C4-2B (cell line): ENCODE results near the gene ARHGAP8.

Source experiments
- H3K27ac ChIP-seq: fragments of 450-650 bp; 2 replicates; pipeline ENCODE4 v1.5.1; 2017
- ZFX ChIP-seq: fragments of 450-650 bp; IDR thresholded peaks from 2 replicates; pipeline ENCODE4 v1.6.1; 2017
- TF ChIP-seq, protein P1 (sequence below): fragments of 450-650 bp; conservative IDR thresholded peaks from 2 replicates; pipeline ENCODE4 v1.5.1; 2017; ENCODE audit warnings: mild to moderate bottlenecking

ARHGAP8 gene

DNA sequence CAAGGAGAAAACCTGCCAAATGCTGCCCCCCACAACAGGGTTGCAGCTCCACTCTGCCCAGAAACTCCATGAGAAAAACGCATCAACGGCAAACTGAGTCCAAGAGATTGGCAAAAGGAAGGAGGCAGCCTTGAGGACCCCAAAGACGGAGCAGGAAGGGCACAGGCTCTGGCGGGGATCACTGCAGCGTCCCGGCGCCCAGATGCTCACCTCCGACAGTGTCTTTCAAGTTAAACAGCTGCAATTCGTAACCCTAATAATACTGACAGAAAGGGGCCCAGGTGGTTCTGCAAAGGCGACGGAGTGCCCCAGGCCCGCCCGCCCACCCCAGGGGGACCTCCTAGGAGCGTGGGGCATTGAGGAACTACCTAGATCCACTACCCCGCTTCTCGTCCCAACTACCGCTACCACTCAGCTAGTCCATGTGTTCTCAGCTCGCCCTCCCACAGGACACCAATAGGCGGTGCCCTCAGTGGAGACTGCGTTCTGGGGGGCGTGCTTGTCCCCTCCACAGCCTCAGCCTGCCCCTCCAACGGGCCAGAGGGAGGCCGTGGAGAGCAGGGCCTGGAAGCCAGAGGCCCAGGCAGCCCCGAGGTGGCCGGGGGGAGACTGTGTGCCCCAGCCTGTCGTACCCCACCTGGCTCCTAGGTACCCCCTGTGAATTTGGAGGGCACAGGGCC is 130.0 kb downstream of the ARHGAP8 start:
- H3K27ac ChIP-seq: peak overlapping the region; percentile 47
- TF ChIP-seq, protein P1, sequence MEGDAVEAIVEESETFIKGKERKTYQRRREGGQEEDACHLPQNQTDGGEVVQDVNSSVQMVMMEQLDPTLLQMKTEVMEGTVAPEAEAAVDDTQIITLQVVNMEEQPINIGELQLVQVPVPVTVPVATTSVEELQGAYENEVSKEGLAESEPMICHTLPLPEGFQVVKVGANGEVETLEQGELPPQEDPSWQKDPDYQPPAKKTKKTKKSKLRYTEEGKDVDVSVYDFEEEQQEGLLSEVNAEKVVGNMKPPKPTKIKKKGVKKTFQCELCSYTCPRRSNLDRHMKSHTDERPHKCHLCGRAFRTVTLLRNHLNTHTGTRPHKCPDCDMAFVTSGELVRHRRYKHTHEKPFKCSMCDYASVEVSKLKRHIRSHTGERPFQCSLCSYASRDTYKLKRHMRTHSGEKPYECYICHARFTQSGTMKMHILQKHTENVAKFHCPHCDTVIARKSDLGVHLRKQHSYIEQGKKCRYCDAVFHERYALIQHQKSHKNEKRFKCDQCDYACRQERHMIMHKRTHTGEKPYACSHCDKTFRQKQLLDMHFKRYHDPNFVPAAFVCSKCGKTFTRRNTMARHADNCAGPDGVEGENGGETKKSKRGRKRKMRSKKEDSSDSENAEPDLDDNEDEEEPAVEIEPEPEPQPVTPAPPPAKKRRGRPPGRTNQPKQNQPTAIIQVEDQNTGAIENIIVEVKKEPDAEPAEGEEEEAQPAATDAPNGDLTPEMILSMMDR: no peak
- TF ChIP-seq ZFX: no peak

DNA sequence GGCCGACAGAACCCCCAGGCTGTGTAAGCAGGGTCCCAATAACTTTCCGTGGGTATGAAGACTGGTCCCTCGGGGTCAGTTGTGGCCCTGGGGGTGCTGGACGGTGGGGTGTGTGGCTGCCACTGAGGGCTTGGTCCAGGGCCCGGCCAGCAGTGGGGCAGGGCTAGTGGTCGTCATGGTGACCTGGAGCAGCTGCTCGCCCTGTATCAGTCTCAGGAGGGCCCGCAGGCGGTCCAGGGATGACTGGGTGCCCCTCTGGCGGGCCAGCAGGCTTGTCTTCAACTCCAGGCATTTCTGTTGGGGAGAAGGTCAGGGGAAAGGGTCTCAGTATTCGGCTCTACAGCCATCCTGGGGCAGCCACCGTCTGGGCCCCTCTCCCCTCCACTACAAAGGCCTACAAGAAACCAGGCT is 130.6 kb downstream of the ARHGAP8 start:
- TF ChIP-seq, protein P1: no peak
- TF ChIP-seq ZFX: no peak
- H3K27ac ChIP-seq: peak overlapping the region; percentile 47

DNA sequence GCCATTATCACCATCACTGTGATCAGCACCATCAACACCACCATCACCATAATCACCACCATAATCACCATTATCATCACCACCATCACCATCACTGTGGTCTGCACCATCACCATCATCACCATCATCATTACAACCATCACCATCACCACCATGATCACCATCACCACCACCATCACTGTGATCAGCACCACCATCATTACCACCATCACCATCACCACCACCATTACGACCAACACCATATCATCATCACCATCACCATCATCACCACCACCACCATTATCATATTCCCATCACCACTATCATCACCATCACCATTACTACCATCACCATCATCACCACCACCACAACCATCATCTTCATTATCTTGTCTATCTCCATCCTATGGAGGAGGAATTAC is 132.2 kb downstream of the ARHGAP8 start:
- no peak overlapping the region for H3K27ac ChIP-seq
- TF ChIP-seq ZFX: no peak
- TF ChIP-seq, protein P1: no peak

DNA sequence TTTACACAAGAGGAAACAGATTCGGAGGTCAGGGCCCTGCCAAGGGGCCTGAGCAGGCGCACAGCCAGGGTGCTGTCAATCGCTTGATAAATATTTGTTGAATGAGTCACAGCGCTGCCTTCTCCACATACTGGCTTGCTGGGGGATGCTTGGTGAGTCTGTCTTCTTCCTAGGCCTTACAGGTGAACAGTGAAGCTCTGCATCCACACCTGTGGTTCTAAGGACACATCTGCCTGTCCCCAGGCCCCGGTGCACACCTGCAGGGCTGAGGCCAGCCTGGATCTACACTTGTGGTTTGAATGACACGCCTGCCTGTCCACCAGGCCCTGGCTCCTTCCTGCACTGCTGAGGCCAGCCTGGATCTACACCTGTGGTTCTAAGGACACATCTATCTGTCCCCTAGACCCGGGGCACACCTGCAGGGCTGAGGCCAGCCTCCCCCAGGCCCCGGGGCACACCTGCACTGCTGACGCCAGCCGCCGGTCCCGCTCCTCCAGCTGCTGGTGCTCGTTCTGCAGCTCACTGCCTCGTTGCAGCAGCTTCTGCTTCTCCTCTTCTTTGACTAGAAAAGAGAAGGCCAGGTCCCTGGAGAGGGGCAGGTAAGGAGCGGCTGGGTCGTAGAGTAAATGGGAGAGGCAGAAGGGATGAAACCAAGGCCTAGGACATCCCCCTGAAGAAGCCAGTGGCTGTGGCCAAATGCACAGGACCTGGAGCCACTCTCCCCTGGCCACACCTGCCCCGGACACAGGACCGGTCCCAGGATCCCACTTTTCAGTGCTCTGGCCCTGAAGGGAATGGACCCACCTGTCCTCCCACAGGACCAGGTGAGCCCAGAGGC is 132.8 kb downstream of the ARHGAP8 start:
- H3K27ac ChIP-seq: no peak overlapping the region
- no peak for TF ChIP-seq ZFX

GRCh38 chr22:44885806-44886360 is 133.5 kb downstream of the ARHGAP8 start:
- no peak overlapping the region for H3K27ac ChIP-seq
- TF ChIP-seq, protein P1: no peak
- no peak for TF ChIP-seq ZFX

DNA sequence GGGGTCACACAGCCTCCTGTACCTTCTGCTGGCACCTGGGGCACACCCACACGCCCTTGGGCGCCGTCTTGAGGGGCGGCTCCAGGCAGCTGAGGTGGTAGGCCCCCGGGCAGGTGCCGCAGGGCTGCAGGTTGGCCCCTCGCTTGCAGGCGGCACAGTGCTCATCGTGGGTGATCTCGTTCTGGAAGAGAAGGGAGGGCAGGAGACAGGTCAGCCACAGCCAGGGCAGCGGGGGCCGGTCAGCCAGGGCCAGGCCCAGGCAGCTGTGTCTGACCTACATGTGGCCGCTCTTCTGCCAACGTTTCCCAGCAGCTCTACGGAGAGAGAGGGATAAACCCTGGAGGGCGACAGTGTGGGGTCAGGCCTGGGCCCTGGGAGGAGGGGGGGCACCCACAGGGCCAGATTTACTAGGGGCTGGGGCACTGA is 135.6 kb downstream of the ARHGAP8 start:
- TF ChIP-seq, protein P1: no peak
- TF ChIP-seq ZFX: no peak
- H3K27ac ChIP-seq: no peak overlapping the region

DNA sequence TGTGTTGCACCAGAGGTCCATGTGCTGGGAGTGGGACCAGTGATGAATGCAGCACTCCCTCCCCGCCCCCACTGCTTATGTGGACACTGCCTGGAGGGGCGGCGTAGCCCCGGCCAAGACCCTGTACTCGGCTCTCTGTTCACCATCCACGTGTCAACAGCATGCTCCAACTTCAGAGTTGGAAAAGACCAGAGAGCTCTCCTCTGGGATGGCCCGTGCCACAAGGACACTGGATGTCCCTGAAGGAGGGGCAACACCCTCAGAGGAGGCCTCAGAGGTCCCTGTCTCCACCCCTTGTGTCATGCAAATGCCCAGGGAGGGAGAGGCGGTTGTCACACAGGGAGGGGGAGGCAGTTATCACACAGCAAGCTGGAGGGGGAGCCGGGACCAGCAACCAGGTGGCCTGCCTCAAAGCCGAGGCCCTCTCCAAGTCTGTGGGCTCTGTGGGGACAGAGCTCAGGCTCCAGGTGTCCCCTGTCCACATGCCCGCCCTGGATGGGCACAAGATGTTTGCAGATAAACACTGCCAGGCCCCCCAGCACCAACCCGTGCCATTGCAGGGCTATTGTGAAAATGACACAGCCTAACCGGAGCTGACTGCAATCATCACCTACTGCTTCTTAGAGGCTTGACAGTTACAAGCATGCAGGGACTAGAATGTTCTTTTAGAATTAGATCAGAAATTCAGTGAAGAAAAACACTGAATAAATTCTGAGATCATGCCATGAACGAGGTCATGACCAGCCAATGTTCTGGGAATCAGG is 136.3 kb downstream of the ARHGAP8 start:
- no peak for TF ChIP-seq ZFX
- TF ChIP-seq, protein P1: no peak
- H3K27ac ChIP-seq: no peak overlapping the region
